Thyroid gland (tissue), 4 donors: ENCODE results near the gene GOLIM4.

ENCODE experiments used
- CTCF ChIP-seq, 6 experiments: fragments of 200-600 bp in 3 of 6; fragments of 450-650 bp in 3 of 6; sonication (generic) in 3 of 6; IDR thresholded peaks; one replicate each; pipeline ENCODE4 v1.5.1; 2016 to 2019; ENCODE audit warnings: antibody characterized with exemption in 6 of 6, mild to moderate bottlenecking in 2 of 6, inconsistent platforms in 1 of 6, moderate library complexity in 1 of 6
- POLR2A ChIP-seq, 2 donors: fragments of 450-650 bp; IDR thresholded peaks; one replicate each; pipeline ENCODE4 v1.6.1; 2017; ENCODE audit warnings: antibody characterized with exemption in 2 of 2, mild to moderate bottlenecking in 2 of 2, moderate library complexity in 1 of 2

GRCh38 chr3:168068346-168068745 lies 27.4 kb downstream of the GOLIM4 start:
- TF ChIP-seq CTCF (IDR thresholded peaks at IDR 0.05) (no peak), POLR2A (IDR thresholded peaks at IDR 0.05) (no peak)
